Bronchial epithelial cell (primary cell): Measurements from ENCODE around the gene HOXA4. TPM values are rescaled to one million over a fixed set of nuclear protein-coding genes. Genes with fewer than 3 reads are reported as not detected.

ENCODE experiments used
- DNase-seq: peaks from one replicate; pipeline ENCODE4 v3.0.0-alpha.2; 2010; ENCODE audit warnings: low read depth
- FAIRE-seq: peaks from 2 replicates; lab custom pipeline; 2011; peaks lifted over from hg19 to GRCh38; lab: Jason Lieb, UNC
- H3K27me3 ChIP-seq: 2 replicates; pipeline ENCODE4 v1.5.1; 2011; ENCODE audit warnings: low read length; ENCODE audit not compliant: control insufficient read depth, insufficient read depth
- H3K36me3 ChIP-seq: 2 replicates; pipeline ENCODE4 v1.5.1; 2011; ENCODE audit warnings: low read length; ENCODE audit not compliant: control insufficient read depth, insufficient read depth
- H3K4me3 ChIP-seq: 2 replicates; pipeline ENCODE4 v1.5.1; 2011; ENCODE audit warnings: mild to moderate bottlenecking, low read depth, low read length, control low read depth
- total RNA-seq: library from RNA; depleted of rRNA; stranded (reverse); fragments of >200 nt; gene quantifications from 2 replicates; pipeline ENCODE4 v1.2.1, GENCODE V29; 2014
- TF ChIP-seq, protein P1 (sequence below): IDR thresholded peaks from 2 replicates; pipeline ENCODE4 v1.5.1; 2011; ENCODE audit warnings: mild to moderate bottlenecking, moderate library complexity, low read length, control low read depth, inconsistent platforms; ENCODE audit not compliant: insufficient read depth, severe bottlenecking

HOXA4 gene
- total RNA-seq, 1 donor from 2014 or later: not detected

GRCh38 chr7:27105301-27106031 lies 25.1 kb downstream of the HOXA4 start:
- H3K36me3 ChIP-seq: no peaks in the 10 kb centered on the region
- FAIRE-seq: no peak
- no peak for DNase-seq
- peaks cover 73% of the 10 kb centered on the region for H3K27me3 ChIP-seq
- TF ChIP-seq, protein P1, sequence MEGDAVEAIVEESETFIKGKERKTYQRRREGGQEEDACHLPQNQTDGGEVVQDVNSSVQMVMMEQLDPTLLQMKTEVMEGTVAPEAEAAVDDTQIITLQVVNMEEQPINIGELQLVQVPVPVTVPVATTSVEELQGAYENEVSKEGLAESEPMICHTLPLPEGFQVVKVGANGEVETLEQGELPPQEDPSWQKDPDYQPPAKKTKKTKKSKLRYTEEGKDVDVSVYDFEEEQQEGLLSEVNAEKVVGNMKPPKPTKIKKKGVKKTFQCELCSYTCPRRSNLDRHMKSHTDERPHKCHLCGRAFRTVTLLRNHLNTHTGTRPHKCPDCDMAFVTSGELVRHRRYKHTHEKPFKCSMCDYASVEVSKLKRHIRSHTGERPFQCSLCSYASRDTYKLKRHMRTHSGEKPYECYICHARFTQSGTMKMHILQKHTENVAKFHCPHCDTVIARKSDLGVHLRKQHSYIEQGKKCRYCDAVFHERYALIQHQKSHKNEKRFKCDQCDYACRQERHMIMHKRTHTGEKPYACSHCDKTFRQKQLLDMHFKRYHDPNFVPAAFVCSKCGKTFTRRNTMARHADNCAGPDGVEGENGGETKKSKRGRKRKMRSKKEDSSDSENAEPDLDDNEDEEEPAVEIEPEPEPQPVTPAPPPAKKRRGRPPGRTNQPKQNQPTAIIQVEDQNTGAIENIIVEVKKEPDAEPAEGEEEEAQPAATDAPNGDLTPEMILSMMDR: no peak
- no peak overlapping the region for H3K4me3 ChIP-seq

- no peak for DNase-seq
- Histone ChIP-seq H3K27me3 (peaks cover 65% of the 10 kb centered on the region), H3K36me3 (no peaks in the 10 kb centered on the region), H3K4me3 (no peak overlapping the region)
- TF ChIP-seq, protein P1: no peak
- FAIRE-seq: no peak
Measured at GRCh38 chr7:27104341-27105058, 26.1 kb downstream of the HOXA4 start.

GRCh38 chr7:27103489-27104226 lies 26.9 kb downstream of the HOXA4 start:
- H3K4me3 ChIP-seq: no peak overlapping the region
- no peak for FAIRE-seq
- no peaks in the 10 kb centered on the region for H3K36me3 ChIP-seq
- H3K27me3 ChIP-seq: peaks cover 64% of the 10 kb centered on the region
- DNase-seq: no peak
- TF ChIP-seq, protein P1: no peak

DNA sequence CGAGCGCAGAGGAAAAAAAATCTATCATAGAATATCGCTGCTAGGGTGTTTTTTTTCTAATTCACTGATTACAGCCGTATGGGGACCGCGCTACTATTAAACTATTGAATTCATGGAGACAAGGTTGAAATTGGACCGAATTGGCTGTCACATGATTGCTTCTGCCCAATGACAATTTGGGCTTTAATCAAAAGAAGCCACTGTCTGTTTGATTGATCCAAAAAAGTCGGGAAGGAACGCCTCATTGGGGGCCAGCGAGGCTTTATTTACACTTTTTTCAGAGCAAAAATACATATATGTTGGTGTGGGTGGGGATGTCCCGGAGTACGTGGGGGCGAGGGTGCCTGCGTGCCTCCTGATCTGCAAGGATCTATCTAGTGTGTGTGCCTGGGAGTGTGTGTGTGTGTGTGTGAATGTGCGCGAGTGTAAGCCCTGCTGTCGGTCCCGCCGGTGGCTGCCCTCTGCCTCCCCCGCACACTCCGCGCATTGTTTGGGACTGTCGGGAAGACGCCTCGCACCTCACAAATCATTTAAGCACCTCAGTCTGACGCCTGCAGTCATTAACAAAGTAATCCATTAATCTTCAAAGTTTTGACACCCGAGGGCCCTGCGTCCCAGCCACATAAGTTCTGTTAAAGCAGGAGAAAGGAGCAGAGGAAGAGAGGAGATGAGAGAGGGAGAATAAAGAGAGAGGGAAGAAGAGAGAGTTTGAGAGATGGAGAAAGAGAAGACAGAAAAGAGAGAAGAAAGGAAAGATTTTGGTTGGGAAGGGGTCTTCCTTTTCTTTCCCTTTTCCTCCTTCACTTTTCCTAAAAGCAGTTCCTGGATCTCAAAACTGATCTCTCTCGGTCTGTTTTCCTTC lies 27.7 kb downstream of the HOXA4 start, which contains the start of gene HOXA2:
TSS of gene HOXA2 (minus strand) at position 103 of the 862 bp plus-strand sequence. CDS start 183 bp downstream, outside the sequence.
- DNase-seq (no peak), FAIRE-seq (no peak)
- no peaks in the 10 kb centered on the region for H3K36me3 ChIP-seq
- H3K4me3 ChIP-seq: no peak within 1 kb of the TSS
- TF ChIP-seq, protein P1: no peak
- H3K27me3 ChIP-seq: peaks cover 64% of the 10 kb centered on the region

- H3K4me3 ChIP-seq: no peak overlapping the region
- DNase-seq (no peak), FAIRE-seq (no peak)
- H3K27me3 ChIP-seq: peaks cover 61% of the 10 kb centered on the region
- no peaks in the 10 kb centered on the region for H3K36me3 ChIP-seq
- TF ChIP-seq, protein P1: no peak
Measured at GRCh38 chr7:27101957-27102580, 28.5 kb downstream of the HOXA4 start.
